HL-60/S4 treated with phorbol 12-myristate 13-acetate at 8.2 ng/mL for 4 days and 3 days (cell line): Measurements from ENCODE around the gene PARP16.

Experiments
- in situ Hi-C: fragments of 300-500 bp; cut with MboI; formaldehyde crosslinking; loops from 2 replicates; pipeline ENCODE4 v1.15.0; 2022; ENCODE audit warnings: low sequenced_read_pairs

PARP16 gene

DNA sequence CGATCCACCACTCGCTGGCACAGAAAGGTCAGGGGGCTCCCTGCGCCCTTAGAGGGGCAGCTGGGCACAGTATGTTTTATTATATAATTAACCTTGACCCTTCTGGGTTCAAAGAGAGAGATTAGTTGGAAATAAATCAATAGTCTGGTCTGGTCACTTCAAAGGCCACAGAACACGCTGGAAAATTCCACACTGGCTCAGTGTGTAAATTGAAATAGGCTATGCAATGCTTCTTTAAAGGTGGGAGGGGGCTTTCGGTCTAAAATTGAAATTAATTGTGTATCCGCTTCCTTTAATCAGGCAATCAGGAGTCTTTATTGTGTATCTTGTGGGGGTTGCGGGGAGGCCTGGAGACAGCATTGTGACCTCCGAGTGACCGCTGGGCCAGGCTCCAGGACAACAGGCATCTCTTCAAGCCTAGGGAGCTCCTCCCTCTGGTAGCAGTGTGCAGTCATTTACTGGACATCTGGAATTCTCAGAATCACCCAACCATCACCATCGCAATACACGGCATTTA, 25.8 kb upstream of the PARP16 start:
- in situ Hi-C loops: loop anchor here (10.0 kb wide), 1 partner anchor 72 kb away; no protein-coding TSS in a partner anchor

DNA sequence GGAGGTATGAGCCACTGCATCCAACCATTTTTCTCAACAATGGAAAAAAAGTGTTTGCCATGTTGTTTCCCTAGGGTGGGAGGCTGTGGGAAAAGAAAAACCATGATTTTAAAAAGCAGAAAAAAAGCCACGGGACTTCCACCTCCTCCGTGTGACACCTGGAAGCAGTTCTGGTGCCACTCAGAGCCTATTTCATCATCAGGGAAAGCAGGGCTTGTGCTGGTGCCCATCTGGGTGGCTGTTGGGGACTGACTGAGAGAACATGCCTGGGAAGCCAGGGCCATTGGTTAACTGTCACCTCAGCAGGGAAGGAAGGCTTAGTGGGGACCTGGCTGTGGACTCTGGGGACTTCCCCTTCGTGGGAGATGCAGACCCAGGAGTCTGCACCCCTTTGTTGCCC, 25.1 kb upstream of the PARP16 start:
- in situ Hi-C loops: loop anchor here (10.0 kb wide), 1 partner anchor 73 kb away; no protein-coding TSS in a partner anchor

DNA sequence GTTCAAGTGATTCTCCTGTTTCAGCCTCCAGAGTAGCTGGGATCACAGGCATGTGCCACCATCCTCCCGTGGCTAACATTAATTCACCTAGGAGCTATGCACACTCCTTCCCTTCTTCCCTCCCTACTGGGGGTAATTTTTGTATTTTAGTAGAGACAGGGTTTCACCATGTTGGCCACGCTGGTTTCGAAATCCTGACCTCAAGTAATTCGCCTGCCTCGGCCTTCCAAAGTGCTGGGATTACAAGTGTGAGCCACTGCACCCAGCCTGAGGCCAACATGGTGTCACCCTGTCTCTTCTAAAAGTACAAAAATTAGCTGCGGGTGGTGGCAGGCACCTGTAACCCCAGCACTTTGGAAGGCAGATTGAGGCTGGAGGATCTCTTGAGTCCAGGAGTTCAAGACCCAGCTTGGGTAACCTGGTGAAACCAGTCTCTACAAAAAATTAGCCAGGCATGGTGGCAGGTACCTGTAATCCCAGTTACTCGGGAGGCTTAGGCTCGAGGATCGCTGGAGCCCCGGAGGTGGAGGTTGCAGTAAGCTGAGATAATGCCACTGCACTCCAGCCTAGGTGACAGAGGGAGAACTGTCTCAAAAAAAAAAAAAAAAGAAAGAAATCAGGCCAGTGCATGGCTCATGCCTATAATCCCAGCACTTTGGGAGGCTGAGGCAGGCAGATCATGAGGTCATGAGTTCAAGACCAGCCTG, 23.9 kb upstream of the PARP16 start:
- in situ Hi-C loops: loop anchor here (10.0 kb wide), 1 partner anchor 74 kb away; no protein-coding TSS in a partner anchor

DNA sequence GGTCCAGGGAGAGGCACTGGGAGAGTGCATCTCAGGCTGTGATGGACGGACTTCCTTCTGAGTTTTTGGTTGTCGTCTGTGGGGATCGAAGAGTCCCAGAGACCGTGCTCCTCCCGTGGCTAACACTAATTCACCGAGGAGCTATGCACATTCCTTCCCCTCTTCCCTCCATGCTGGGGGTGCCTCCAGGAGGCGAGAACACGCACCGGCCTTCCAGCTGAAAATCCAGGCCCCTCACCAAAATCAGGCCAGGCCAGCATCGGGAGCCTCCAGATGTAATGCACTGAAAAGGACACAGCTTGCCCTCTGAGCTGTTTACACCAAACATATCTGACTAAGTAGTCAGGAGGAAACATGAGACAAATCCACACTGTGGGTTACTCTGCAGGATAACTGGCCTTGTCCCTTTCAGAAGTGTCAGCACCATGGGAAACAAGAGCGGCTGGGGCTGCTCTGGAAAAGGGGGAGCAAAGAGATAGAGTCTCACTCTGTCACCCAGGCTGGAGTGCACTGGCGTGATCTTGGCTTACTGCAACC, 23.3 kb upstream of the PARP16 start:
- in situ Hi-C loops: loop anchor here (10.0 kb wide), 1 partner anchor 75 kb away; no protein-coding TSS in a partner anchor

DNA sequence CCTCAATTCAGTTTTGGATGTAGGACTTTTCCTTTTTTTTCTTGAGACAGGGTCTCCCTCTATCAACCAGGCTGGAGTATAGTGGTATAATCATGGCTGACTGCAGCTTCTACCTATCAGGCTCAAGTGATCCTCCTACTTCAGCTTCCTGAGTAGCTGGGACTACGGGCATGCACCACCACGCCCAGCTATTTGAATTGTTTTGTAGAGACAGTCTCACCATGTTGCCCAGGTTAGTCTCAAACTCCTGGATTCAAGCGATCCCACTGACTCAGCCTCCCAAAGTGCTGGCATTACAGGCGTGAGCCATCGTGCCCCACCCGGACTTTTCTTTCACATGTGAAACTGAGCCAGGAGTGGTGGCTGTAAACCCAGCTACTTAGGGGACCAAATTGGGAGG, 21.3 kb upstream of the PARP16 start:
- in situ Hi-C loops: no loop called here

DNA sequence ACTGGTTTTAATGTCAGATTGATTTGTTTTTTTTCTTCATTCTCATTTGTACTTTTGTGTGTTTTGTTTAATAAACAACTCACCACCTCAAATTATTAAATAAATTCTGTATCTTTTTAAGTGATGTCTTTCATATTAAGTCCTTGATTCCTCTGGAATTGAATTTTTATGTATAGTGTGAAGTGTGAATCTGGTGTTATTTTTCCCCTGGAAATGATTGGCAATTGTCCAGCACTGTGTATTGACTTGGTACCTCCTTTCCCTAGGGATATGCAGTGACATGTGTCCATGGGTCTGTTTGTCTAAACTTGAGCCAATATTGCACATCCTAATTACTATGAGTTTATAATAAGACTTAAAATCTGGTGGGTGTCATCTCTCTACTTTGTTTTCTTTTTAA, 19.9 kb upstream of the PARP16 start:
- in situ Hi-C loops: no loop called here

DNA sequence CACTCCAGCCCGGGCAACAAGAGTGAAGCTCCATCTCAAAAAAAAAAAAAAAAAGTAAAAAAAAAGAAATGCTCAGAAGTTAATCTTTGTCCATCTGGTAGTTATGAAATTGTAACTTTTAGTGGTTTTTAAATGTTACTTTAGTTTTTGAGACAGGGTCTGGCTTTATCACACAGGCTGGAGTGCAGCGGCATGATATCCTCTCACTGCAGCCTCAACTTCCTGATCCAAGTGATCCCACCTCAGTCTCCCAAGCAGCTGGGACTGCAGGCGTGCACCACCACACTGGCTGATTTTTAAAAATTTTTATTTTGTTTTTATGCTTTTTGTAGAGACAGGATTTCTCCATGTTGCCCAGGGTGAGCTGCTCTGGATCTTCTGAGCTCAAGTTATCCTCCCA, 19.1 kb upstream of the PARP16 start:
- in situ Hi-C loops: no loop called here

DNA sequence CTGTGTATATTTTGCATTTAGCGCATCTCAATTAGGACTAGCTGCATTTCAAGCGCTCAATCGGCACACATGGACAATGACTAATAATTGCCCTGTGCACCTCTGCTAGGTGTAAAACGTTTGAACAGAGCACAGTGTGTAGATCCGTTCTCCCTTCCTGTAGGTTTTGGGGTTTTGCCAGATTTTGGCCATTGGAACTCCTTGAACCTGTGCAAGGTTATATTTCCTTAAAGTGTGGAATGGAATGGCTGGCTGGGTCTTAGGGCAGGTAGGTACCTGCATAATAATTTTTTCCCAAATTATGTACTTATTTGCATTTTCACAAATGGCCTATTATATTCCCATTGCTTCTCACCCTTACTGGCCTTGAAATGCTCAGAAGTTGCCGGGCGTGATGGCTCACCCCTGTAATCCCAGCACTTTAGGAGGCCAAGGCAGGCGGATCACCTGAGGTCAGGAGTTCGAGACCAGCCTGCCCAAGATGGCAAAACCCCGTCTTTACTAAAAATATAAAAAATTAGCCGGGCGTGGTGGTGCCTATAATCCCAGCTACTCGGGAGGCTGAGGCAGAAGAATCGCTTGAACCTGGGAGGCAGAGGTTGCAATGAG, 18.6 kb upstream of the PARP16 start:
- in situ Hi-C loops: no loop called here

DNA sequence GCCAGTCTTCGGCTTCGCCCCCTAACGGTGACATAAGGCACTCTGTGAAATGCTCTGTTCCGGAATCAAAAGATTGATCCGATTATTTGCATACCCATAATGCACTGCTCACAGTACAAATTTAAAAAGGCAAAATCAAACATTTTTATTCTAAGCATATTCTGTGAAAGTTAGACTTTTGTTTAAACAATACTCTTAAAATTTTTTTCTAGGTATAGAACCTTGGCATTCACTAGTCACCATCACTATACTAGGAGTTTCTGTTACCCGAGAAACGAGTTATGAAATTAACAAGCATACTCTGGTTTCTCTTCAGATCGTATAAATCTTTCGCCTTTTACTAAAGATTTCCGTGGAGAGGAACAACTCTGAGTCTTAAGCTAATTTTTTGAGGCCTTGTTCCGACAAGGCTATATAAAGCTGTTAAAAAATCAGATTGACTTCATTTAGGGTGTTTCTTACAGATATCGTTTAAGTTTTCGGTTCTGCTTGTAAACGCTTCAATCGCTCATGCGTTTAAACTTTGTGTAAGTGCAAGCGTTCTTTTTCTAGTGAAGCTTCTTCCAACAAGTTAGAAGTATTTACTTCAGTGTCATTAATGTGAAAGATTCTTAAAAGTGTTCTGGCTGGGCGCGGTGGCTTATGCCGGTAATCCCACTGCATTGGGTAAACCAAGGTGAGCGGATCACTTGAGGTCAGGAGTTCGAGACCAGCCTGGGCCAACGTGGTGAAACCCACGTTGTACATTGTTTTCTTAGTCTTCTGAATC, 17.9 kb upstream of the PARP16 start, which contains the start of gene RNU5B-1:
TSS of gene RNU5B-1 (plus strand) at position 297 of the 769 bp plus-strand sequence.
- in situ Hi-C loops: no loop called here

DNA sequence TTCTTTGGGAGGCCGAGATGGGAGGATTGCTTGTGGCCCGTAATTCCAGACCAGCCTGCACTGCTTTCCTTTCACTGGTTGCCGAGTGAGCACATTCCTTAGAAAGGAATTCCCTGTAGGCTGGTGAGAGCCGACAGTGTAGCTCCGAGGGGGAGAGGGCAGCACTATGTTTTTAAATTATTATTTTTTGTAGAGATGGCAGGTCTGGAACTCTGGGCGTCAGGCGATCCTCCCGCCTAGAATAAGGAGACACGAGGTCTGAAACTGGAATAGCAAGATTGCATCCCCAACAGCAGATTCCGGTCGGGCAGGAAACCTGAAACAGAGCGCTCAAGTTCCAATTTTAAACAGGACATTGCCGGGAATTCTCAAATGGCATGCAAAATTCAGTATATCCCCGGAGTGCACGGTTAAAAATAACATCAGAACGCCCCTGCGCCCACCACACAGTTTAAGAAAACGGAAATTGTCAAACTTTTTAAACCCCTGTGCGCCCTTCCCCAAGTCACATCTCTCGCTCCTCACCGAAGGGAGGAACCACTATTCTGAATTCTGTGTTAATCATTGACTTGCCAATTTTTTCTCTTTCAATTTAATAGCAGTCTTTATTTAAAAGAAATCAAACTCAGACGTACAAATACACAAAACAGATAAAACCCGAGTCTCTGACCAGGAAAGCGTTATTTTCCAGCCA, 17.2 kb upstream of the PARP16 start:
- in situ Hi-C loops: no loop called here

DNA sequence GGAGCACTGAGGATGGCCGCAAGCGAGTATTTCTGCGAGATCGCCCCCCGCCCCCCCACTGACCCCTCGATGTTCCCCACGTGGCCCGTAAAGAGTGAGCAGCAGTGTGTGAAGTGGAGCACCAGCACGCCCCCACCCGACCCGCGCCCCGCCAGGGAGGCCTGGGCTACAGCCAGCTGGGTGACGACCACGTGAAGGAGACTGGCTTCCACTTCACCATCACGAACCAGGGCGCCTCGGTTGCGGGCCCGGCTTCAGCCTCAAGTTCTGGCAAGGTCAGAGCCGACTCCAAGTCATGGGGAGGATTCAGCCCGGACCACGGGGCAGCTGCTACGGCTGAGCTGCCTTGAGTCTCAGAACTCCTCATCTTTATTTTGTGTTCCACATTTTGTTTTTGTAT, 15.4 kb upstream of the PARP16 start:
- in situ Hi-C loops: no loop called here

DNA sequence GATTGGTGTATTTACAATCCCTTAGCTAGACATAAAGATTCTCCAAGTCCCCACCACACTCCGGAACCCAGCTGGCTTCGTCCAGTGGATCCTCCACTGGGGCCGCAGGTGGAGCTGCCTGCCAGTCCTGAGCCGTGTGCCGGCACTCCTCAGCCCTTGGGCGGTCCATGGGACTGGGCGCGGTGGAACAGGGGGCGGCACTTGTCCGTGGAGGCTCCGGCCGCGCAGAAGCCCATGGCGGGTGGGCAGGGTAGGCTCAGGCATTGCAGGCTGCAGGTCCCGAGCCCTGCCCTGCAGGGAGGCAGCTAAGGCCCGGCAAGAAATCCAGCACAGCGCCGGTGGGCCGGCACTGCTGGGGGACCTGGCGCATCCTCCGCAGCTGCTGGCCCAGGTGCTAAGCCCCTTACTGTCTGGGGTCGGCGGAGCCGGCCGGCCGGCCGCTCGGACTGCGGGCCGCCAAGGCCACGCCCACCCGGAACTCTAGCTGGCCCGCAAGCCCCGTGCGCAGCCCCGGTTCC, 14.3 kb upstream of the PARP16 start:
- in situ Hi-C loops: no loop called here

DNA sequence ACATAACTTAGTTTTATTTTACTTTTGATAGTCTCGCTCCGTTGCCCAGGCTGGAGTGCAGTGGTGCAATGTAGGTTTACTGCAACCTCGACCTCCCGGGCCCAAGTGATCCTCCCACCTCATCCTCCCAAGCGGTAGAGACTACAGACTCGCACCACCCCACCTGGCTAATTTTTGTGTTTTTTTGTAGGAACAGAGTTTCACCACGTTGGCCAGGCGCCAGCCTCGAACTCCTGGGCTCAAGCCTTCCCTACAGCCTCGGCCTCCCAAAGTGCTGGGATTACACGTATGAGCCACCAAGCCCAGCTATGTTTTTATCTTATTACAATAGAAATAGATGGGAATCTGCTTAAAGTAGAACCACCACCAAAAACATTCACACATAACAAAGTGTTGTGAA, 12.0 kb upstream of the PARP16 start:
- in situ Hi-C loops: loop anchor here (10.0 to 25.0 kb wide), 2 partner anchors 114 to 261 kb away; partner anchors contain the start of genes CLPX, MTFMT and SLC51B

DNA sequence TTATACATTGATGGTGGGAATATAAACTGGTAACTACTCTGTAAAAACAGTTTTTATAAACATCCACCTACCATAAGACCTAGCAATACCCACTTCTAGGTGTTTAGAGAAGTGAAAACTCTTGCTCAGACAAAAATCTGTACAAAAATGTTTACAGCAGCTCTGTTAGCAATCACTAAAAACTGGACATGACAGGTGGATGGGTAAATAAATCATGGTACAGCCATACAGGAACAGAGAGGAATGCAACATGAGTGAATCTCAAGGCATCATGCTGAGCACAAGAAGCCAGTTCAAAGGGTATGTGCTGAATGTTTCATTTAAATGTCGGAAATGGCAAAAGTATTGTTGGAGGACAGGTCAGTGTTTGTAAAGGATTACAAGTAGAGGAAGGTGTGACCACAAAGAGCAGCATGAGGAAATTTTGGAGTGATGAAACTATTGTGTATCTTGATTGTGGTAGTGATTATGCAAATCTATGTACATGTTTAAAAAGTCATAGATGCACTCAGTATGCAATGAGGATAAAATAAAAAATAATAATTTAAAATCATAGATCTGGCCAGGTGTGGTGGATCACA, 6.3 kb upstream of the PARP16 start:
- in situ Hi-C loops: loop anchor here (10.0 to 25.0 kb wide), 2 partner anchors 108 to 256 kb away; partner anchors contain the start of genes CLPX, MTFMT and SLC51B

DNA sequence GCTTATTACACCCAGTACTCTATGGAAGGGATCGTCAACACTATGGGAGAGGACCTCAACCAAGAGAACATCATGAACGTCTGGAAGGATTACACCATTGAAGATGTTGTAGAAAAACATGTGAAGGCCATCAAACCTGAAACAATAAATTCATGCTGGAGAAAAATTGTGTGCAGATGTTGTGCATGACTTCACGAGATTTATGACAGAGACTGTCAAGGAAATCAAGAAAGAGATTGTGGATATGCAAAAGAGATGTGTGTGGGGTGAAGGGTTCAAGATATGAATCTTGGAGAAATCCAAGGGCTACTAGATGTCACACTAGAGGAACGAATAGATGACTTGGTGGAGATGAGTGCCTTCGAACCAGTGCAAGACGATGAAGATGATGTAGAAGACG, 3.5 kb upstream of the PARP16 start:
- in situ Hi-C loops: loop anchor here (10.0 to 25.0 kb wide), 2 partner anchors 105 to 253 kb away; partner anchors contain the start of genes CLPX, MTFMT and SLC51B

DNA sequence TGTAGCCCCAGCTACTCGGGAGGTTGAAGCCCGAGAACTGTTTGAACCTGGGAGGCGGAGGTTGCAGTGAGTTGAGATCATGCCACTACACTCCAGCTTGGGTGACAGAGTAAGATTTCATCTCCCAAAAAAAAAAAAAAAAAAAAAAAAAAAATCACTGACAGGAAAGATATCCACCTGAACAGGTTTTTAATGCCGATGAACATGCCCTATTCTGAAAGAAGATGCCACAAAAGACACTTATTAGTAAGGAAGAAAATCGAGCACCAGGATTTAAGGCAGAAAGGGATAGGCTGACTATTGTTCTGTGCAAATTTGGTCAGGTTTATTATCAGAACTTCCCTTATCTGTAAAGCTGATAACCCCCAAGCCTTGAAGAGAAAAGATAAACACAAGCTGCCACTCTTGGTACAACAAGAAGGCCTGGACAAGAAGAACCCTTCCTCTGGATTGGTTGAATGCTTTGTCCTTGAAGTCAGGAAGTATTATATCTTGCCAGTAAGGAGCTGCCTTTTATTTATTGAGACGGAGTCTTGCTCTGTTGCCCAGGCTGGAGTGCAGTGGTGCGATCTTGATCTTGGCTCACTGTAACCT, 2.7 kb upstream of the PARP16 start:
- in situ Hi-C loops: loop anchor here (25.0 kb wide), 1 partner anchor 252 kb away; the partner anchor contains the start of genes MTFMT and SLC51B

DNA sequence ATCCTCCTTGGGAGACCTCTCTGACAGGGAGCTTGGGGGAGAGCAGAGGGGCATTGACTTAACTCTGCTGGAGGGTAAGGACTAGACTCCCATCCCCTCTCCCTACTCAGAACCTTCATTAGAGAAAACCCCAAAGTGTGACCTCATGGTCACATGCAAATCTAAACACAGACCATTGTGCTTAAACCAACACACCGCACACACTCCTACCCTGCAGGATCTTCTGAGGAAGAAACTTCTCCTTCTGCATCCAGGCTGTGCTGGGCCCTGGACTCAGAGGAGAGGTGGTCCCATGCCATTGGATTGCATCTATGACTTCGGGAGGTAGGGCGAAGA, 805 bp upstream of the PARP16 start:
- in situ Hi-C loops: loop anchor here (25.0 kb wide), 1 partner anchor 250 kb away; the partner anchor contains the start of genes MTFMT and SLC51B

DNA sequence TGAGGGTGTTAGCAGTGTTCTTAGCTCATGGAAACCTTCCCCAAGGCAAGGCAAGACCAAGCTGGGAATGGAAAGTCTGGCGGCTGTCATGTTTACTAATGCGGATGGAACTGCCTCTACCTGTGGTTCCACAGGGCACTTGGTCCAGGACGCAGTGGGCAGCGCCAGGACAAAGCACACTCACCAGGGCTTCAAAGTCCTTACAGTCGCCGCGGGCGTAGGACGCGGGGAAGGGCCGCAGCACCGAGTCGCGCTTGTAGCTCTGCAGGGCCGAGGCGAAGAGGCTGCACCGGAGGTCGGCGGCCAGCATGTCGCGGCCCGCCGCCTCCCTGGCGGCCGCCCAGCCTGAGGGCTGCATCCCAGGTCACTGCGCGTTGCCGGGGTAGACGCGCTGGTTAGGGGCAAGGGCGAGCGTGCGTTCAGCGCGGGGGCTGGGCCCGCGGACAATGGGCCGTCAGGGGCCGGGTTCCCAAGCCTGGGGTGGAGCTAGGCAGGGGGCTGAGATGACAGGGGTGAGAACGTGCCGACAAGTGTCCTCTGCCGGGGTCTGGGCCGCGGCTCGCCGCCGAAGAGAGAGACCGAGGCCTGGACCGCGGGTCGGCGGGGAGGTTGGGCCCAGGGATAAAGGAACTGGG, 497 bp downstream of the PARP16 start:
- in situ Hi-C loops: loop anchor here (25.0 kb wide), 1 partner anchor 249 kb away; the partner anchor contains the start of genes MTFMT and SLC51B
